IMR-90 (cell line): ENCODE data around the gene ACHE. TPM values are rescaled to one million over a fixed set of nuclear protein-coding genes. Genes with fewer than 3 reads are reported as not detected.
A peak's percentile ranks its signal among the peaks of the same experiment; 100 is the strongest.

Source experiments
- ATAC-seq: fragments of 200-7000 bp; cut with Tn5 transposase; 2 replicates; pipeline ENCODE4 v1.9.1; 2020; ENCODE audit warnings: low read depth, mild to moderate bottlenecking, moderate library complexity
- BruUV-seq: library from RNA; stranded (reverse); fragments of 400-500 nt; replicated peaks from 2 replicates; lab custom pipeline; 2021; lab: Mats Ljungman, UMichigan
- CTCF ChIA-PET: fragments of 300-600 bp; formaldehyde crosslinking; extraction: SDS; loops from one replicate; lab custom pipeline; 2021; ENCODE audit warnings: antibody characterized with exemption; lab: Yijun Ruan, JAX
- POLR2A ChIA-PET: fragments of 300-600 bp; sonication (Branson Sonifier 250); formaldehyde crosslinking; loops from one replicate; lab custom pipeline; 2022; ENCODE audit warnings: antibody characterized with exemption; ENCODE audit not compliant: unreplicated experiment; lab: Charles Lee
- DNase-seq: peaks from one replicate; pipeline ENCODE4 v3.0.0; 2013
- H2AFZ ChIP-seq: replicated peaks from 2 replicates; pipeline ENCODE3; 2013; ENCODE audit warnings: low read length, mild to moderate bottlenecking; ENCODE audit not compliant: poor library complexity
- H2AK5ac ChIP-seq: 2 replicates; pipeline ENCODE4 v1.6.1; 2013; ENCODE audit warnings: low read depth, low read length, inconsistent platforms
- H2AK9ac ChIP-seq: replicated peaks from 2 replicates; pipeline ENCODE3; 2013; ENCODE audit warnings: mild to moderate bottlenecking, low read depth, low read length, moderate library complexity; ENCODE audit not compliant: poor library complexity
- H2BK120ac ChIP-seq: 2 replicates; pipeline ENCODE4 v1.6.1; 2013; ENCODE audit warnings: low read depth, low read length, inconsistent platforms
- H2BK15ac ChIP-seq: 3 replicates; pipeline ENCODE4 v1.6.1; 2013; ENCODE audit warnings: low read depth, low read length, inconsistent platforms
- H2BK20ac ChIP-seq: 2 replicates; pipeline ENCODE4 v1.6.1; 2013; ENCODE audit warnings: low read depth, mild to moderate bottlenecking, inconsistent platforms, low read length, moderate library complexity
- H2BK5ac ChIP-seq: 2 replicates; pipeline ENCODE4 v1.6.1; 2013; ENCODE audit warnings: mild to moderate bottlenecking, low read depth, low read length, inconsistent platforms; ENCODE audit not compliant: poor library complexity, severe bottlenecking
- H3K14ac ChIP-seq: replicated peaks from 2 replicates; pipeline ENCODE4 v1.6.1; 2013; ENCODE audit warnings: low read depth, low read length, inconsistent platforms
- H3K18ac ChIP-seq: 2 replicates; pipeline ENCODE4 v1.6.1; 2013; ENCODE audit warnings: low read depth, low read length, control low read depth
- H3K23ac ChIP-seq: 2 replicates; pipeline ENCODE4 v1.6.1; 2013; ENCODE audit warnings: low read depth, low read length, inconsistent platforms
- H3K27ac ChIP-seq: 2 replicates; pipeline ENCODE4 v1.5.1; 2013; ENCODE audit warnings: mild to moderate bottlenecking, control low read depth, low read length; ENCODE audit not compliant: insufficient read depth
- H3K27me3 ChIP-seq: 2 replicates; pipeline ENCODE4 v1.6.1; 2013; ENCODE audit warnings: low read length; ENCODE audit not compliant: control insufficient read depth, insufficient read depth
- H3K36me3 ChIP-seq: 2 replicates; pipeline ENCODE4 v1.6.1; 2013; ENCODE audit warnings: low read length, mixed read lengths; ENCODE audit not compliant: control insufficient read depth, insufficient read depth
- H3K4ac ChIP-seq: 2 replicates; pipeline ENCODE4 v1.6.1; 2013; ENCODE audit warnings: low read depth, low read length, inconsistent platforms
- H3K4me1 ChIP-seq: 2 replicates; pipeline ENCODE4 v1.6.1; 2013; ENCODE audit warnings: low read length, mixed read lengths; ENCODE audit not compliant: control insufficient read depth, insufficient read depth
- H3K4me2 ChIP-seq: 2 replicates; pipeline ENCODE4 v1.6.1; 2013; ENCODE audit warnings: low read depth, mild to moderate bottlenecking, control low read depth, low read length, moderate library complexity
- H3K4me3 ChIP-seq: 2 replicates; pipeline ENCODE4 v1.5.1; 2013; ENCODE audit warnings: low read depth, mild to moderate bottlenecking, control low read depth, low read length, moderate library complexity; ENCODE audit not compliant: insufficient read depth
- H3K56ac ChIP-seq: 2 replicates; pipeline ENCODE4 v1.6.1; 2013; ENCODE audit warnings: low read length, inconsistent platforms; ENCODE audit not compliant: insufficient read depth; ENCODE audit errors: extremely low read depth
- H3K79me1 ChIP-seq, 2 experiments: 2 replicates each; pipeline ENCODE4 v1.6.1; 2013; ENCODE audit warnings: low read length in 2 of 2, inconsistent platforms in 1 of 2, low read depth in 1 of 2
- H3K9ac ChIP-seq: 2 replicates; pipeline ENCODE4 v1.6.1; 2013; ENCODE audit warnings: low read depth, low read length, control low read depth
- H3K9me1 ChIP-seq: 2 replicates; pipeline ENCODE4 v1.6.1; 2013; ENCODE audit warnings: low read length, inconsistent platforms; ENCODE audit not compliant: insufficient read depth
- H3K9me3 ChIP-seq: 2 replicates; pipeline ENCODE4 v1.6.1; 2013; ENCODE audit warnings: low read length; ENCODE audit not compliant: control insufficient read depth, insufficient read depth
- H4K20me1 ChIP-seq: 2 replicates; pipeline ENCODE4 v1.6.1; 2013; ENCODE audit warnings: low read length, inconsistent platforms; ENCODE audit not compliant: insufficient read depth
- H4K5ac ChIP-seq: 2 replicates; pipeline ENCODE4 v1.6.1; 2013; ENCODE audit warnings: mild to moderate bottlenecking, low read depth, low read length, control low read depth
- H4K8ac ChIP-seq, 2 experiments: 2 replicates each; pipeline ENCODE4 v1.6.1; 2013; ENCODE audit warnings: low read depth in 2 of 2, low read length in 2 of 2, control low read depth in 1 of 2, inconsistent platforms in 1 of 2
- H4K91ac ChIP-seq: 2 replicates; pipeline ENCODE4 v1.6.1; 2013; ENCODE audit warnings: low read depth, low read length, inconsistent platforms; ENCODE audit not compliant: insufficient read depth
- BHLHE40 ChIP-seq: fragments of 150-350 bp; IDR thresholded peaks from 2 replicates; pipeline ENCODE4 v1.6.1; 2016; ENCODE audit warnings: mild to moderate bottlenecking, low read depth, low read length
- CEBPB ChIP-seq: IDR thresholded peaks from 2 replicates; pipeline ENCODE4 v1.6.1; 2012; ENCODE audit warnings: low read depth, low read length, improper control_type of control experiment
- CTCF ChIP-seq: conservative IDR thresholded peaks from 2 replicates; pipeline ENCODE4 v1.5.1; 2012; ENCODE audit warnings: mild to moderate bottlenecking, low read depth, low read length, improper control_type of control experiment
- FOS ChIP-seq: fragments of 150-350 bp; IDR thresholded peaks from 2 replicates; pipeline ENCODE4 v1.6.1; 2016; ENCODE audit warnings: low read depth, low read length
- MXI1 ChIP-seq: IDR thresholded peaks from 2 replicates; pipeline ENCODE4 v1.6.1; 2012; ENCODE audit warnings: low read depth, mild to moderate bottlenecking, low read length, moderate library complexity, borderline replicate concordance
- NFE2L2 ChIP-seq: fragments of 150-350 bp; IDR thresholded peaks from 2 replicates; pipeline ENCODE4 v1.6.1; 2016; ENCODE audit warnings: low read depth, mild to moderate bottlenecking, low read length
- RAD21 ChIP-seq: IDR thresholded peaks from 2 replicates; pipeline ENCODE4 v1.6.1; 2012; ENCODE audit warnings: low read length, improper control_type of control experiment
- RCOR1 ChIP-seq: IDR thresholded peaks from 2 replicates; pipeline ENCODE4 v1.6.1; 2012; ENCODE audit warnings: mild to moderate bottlenecking, low read length, improper control_type of control experiment; ENCODE audit not compliant: insufficient replicate concordance
- SMC3 ChIP-seq: fragments of 150-350 bp; IDR thresholded peaks from 2 replicates; pipeline ENCODE4 v1.6.1; 2016; ENCODE audit warnings: low read depth, mild to moderate bottlenecking, antibody characterized with exemption, low read length, moderate library complexity
- USF2 ChIP-seq: fragments of 150-350 bp; IDR thresholded peaks from 2 replicates; pipeline ENCODE4 v1.6.1; 2017; ENCODE audit warnings: mild to moderate bottlenecking, antibody characterized with exemption, low read length, low read depth
- WGBS, 2 experiments: methylation state at CpG; one replicate each; pipeline versions ENCODE4 v1.1.5 to v1.1.7; 2013; ENCODE audit warnings: missing lambda C conversion rate in 2 of 2; ENCODE audit not compliant: insufficient read length in 1 of 2; ENCODE audit errors: extremely low coverage in 2 of 2; 5-methylcytosine and 5-hydroxymethylcytosine counted together
- dilution Hi-C: fragments of 300-500 bp; cut with HindIII; formaldehyde crosslinking; loops from one replicate; pipeline ENCODE4 v1.14.3; 2018; ENCODE audit warnings: low sequenced_read_pairs; ENCODE audit not compliant: unreplicated experiment
- in situ Hi-C: fragments of 300-500 bp; cut with MboI; formaldehyde crosslinking; loops from 3 replicates; pipeline ENCODE4 v1.14.3; 2019; ENCODE audit warnings: low sequenced_read_pairs, inconsistent platforms, mixed read lengths
- intact Hi-C: fragments of 100-400 bp; cut with micrococcal nuclease; formaldehyde crosslinking; loops from 2 replicates; pipeline ENCODE4 v1.10.0; 2022
- polyA plus RNA-seq, 3 experiments: library from polyadenylated mRNA; depleted of rRNA; stranded (reverse); fragments of >200 nt; gene quantifications; 2 replicates each; pipeline ENCODE4 v1.2.3, GENCODE V29; 2012; ENCODE audit warnings: low replicate concordance in 1 of 3
- total RNA-seq: library from RNA; depleted of rRNA; stranded (reverse); fragments of >200 nt; gene quantifications from 2 replicates; pipeline ENCODE4 v1.2.3, GENCODE V29; 2012
- TF ChIP-seq, protein P1 (sequence below): fragments of 150-350 bp; IDR thresholded peaks from 2 replicates; pipeline ENCODE4 v1.6.1; 2016; ENCODE audit warnings: low read depth, mild to moderate bottlenecking, low read length, moderate library complexity, borderline replicate concordance

Gene ACHE
- total and polyA plus RNA-seq, 2 of the 4 experiments (the other 2 are of a cell fraction), result 0.41 TPM; not detected in 1

GRCh38 chr7:100884736-100885439 lies 10.8 kb downstream of the ACHE start:
- intact Hi-C loops (no loop called here), dilution Hi-C loops (no loop called here), in situ Hi-C loops (no loop called here)
- no peak overlapping the region for H3K27ac ChIP-seq
- H3K4me1 ChIP-seq, result peaks cover 10% of the 10 kb centered on the region
- no peak overlapping the region for H3K4ac ChIP-seq
- H3K4me3 ChIP-seq, result no peak overlapping the region
- H4K20me1 ChIP-seq, result peaks cover 30% of the 10 kb centered on the region
- no peak for TF ChIP-seq FOS
- TF ChIP-seq CEBPB, result no peak
- no peak for TF ChIP-seq CTCF
- TF ChIP-seq, protein P1, sequence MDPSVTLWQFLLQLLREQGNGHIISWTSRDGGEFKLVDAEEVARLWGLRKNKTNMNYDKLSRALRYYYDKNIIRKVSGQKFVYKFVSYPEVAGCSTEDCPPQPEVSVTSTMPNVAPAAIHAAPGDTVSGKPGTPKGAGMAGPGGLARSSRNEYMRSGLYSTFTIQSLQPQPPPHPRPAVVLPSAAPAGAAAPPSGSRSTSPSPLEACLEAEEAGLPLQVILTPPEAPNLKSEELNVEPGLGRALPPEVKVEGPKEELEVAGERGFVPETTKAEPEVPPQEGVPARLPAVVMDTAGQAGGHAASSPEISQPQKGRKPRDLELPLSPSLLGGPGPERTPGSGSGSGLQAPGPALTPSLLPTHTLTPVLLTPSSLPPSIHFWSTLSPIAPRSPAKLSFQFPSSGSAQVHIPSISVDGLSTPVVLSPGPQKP, result no peak
- no peak for TF ChIP-seq BHLHE40
- no peak for TF ChIP-seq USF2
- no peak for TF ChIP-seq MXI1
- TF ChIP-seq RCOR1, result no peak
- TF ChIP-seq NFE2L2, result no peak
- no peak for TF ChIP-seq SMC3
- TF ChIP-seq RAD21, result no peak
- no TSS peak for BruUV-seq
- peaks cover 39 to 73% of the 10 kb centered on the region in 2 experiments for H3K79me1 ChIP-seq
- DNase-seq (no peak), ATAC-seq (no peak)
- H2AK9ac ChIP-seq, result no peak overlapping the region
- peak overlapping the region; percentile 46 for H2AFZ ChIP-seq
- ChIA-PET CTCF (no interaction called here), POLR2A (no interaction called here)
- peaks cover 79% of the 10 kb centered on the region for H3K36me3 ChIP-seq
- no peak overlapping the region for H2BK5ac ChIP-seq
- H4K8ac ChIP-seq, result no peak overlapping the region
- H2BK120ac ChIP-seq, result no peak overlapping the region
- no peaks in the 10 kb centered on the region; the same call in 1 of the 2 replicates for H3K9me1 ChIP-seq
- H2BK15ac ChIP-seq, result no peak overlapping the region
- no peak overlapping the region for H3K14ac ChIP-seq
- no peak overlapping the region for H2AK5ac ChIP-seq
- no peak overlapping the region for H3K23ac ChIP-seq
- H2BK20ac ChIP-seq, result no peak overlapping the region
- no peak overlapping the region for H3K4me2 ChIP-seq
- H3K18ac ChIP-seq, result no peak overlapping the region
- no peaks in the 10 kb centered on the region for H3K9me3 ChIP-seq
- H3K56ac ChIP-seq, result no peak overlapping the region
- 87% methylated on average over 4 of the region's 29 CpGs; no CpG with 5 or more reads in 1 of the 2 experiments for WGBS, 2 experiments
- H4K91ac ChIP-seq, result no peak overlapping the region
- H4K5ac ChIP-seq, result no peak overlapping the region
- no peak overlapping the region for H3K9ac ChIP-seq
- H3K27me3 ChIP-seq, result no peaks in the 10 kb centered on the region
